ENCODE data around the gene APOA4. TPM values are rescaled to one million over a fixed set of nuclear protein-coding genes. Genes with fewer than 3 reads are reported as not detected.

Gene APOA4
- total and polyA plus RNA-seq, 11 donors: 0.86 TPM; not detected in 10

DNA sequence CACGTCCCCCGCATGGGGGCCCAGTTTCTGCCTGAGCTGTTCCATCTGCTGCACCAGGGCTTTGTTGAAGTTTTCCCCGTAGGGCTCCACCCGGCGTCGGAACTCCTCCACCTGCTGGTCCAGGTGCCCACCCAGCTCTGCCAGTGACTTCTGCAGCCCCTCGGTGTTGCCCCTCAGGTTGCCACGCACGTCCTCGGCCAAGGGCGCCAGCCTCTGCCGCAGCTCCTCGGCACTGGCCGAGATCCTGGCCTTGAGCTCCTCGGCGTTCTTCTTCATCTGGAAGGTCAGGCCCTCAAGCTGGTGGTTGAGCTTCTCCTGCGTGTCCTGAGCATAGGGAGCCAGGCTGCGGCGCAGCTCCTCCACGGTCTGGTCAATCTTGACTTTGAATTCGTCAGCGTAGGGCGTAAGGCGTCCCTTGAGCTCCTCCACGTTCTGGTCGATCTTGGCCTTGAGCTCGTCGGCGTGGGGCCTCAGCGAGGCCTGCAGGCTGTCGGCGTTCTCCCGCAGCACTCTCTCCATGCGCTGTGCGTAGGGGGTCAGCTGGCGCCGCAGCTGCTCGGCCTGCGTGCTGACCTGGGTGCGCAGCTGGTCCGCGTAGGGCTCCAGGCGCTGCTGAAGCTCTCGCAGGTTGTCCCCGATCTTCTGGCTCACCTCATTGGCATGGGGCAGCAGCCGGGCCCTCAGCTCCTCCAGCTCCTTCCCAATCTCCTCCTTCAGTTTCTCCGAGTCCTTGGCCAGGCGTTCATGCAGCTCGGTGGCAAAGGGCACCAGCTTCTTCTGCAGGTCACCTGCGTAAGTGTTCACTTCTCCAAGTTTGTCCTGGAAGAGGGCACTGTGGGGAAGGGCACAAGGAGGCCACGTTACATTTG, 1.8 kb downstream of the APOA4 start:
- no peak for TF ChIP-seq CTCF (IDR thresholded peaks at IDR 0.05)
- no peak for TF ChIP-seq POLR2A (IDR thresholded peaks at IDR 0.05)
- Histone ChIP-seq H3K9me3 (no peaks in the 10 kb centered on the region), H3K36me3 (no peaks in the 10 kb centered on the region), H3K4me3 (no peak overlapping the region), H3K4me1 (no peaks in the 10 kb centered on the region), H3K27ac (no peak overlapping the region), H3K27me3 (no peaks in the 10 kb centered on the region)
- intact Hi-C loops (cut with DNase I): no loop called here
- WGBS, 4 donors: 93 to 95% (median 95%) methylated on average over 31 to 51 of the region's 51 CpGs
- ATAC-seq (no peak), DNase-seq (no peak)

GRCh38 chr11:116819049-116819448, 4.1 kb downstream of the APOA4 start:
- intact Hi-C loops (cut with DNase I): no loop called here
- WGBS, 4 donors: 89 to 93% (median 91%) methylated on average over 7 to 9 of the region's 9 CpGs

GRCh38 chr11:116814502-116814901, 8.6 kb downstream of the APOA4 start:
- peak overlapping the region in 5 of 12 donors; percentile 8 to 61 (median 34) for H3K27ac ChIP-seq
- H3K9me3 ChIP-seq: peaks cover 0 to 4% (median 0%) of the 10 kb centered on the region in 12 donors
- peaks cover 0 to 14% (median 0%) of the 10 kb centered on the region in 12 donors for H3K4me1 ChIP-seq
- 51 to 72% (median 66%) methylated on average over 6 of the region's 6 CpGs for WGBS, 4 donors
- TF ChIP-seq POLR2A (IDR thresholded peaks at IDR 0.05) (no peak), CTCF (IDR thresholded peaks at IDR 0.05) (no peak)
- no peak overlapping the region for H3K4me3 ChIP-seq
- DNase-seq: no peak
- intact Hi-C loops (cut with DNase I): no loop called here
- peak in 1 of 4 donors; percentile 48 for ATAC-seq
- H3K27me3 ChIP-seq: no peaks in the 10 kb centered on the region
- H3K36me3 ChIP-seq: no peaks in the 10 kb centered on the region

More at GRCh38 chr11:116819049-116819448, 4.1 kb downstream of the APOA4 start:
- no peaks in the 10 kb centered on the region for H3K9me3 ChIP-seq
- H3K4me3 ChIP-seq: no peak overlapping the region
- H3K27ac ChIP-seq: no peak overlapping the region
- DNase-seq (no peak), ATAC-seq (no peak)
- H3K36me3 ChIP-seq: no peaks in the 10 kb centered on the region
- TF ChIP-seq POLR2A (IDR thresholded peaks at IDR 0.05): no peak
- TF ChIP-seq CTCF (IDR thresholded peaks at IDR 0.05): no peak
- H3K4me1 ChIP-seq: peaks cover 0 to 8% (median 0%) of the 10 kb centered on the region in 12 donors
- H3K27me3 ChIP-seq: no peaks in the 10 kb centered on the region

- Histone ChIP-seq H3K4me3 (no peak overlapping the region), H3K9me3 (peaks cover 0 to 4% (median 0%) of the 10 kb centered on the region in 12 donors), H3K27ac (peak overlapping the region in 5 of 12 donors; percentile 8 to 61 (median 34)), H3K27me3 (no peaks in the 10 kb centered on the region), H3K36me3 (no peaks in the 10 kb centered on the region), H3K4me1 (peaks cover 0 to 14% (median 0%) of the 10 kb centered on the region in 12 donors)
- intact Hi-C loops (cut with DNase I): no loop called here
- no peak for TF ChIP-seq CTCF (IDR thresholded peaks at IDR 0.05)
- no peak for TF ChIP-seq POLR2A (IDR thresholded peaks at IDR 0.05)
- peak; percentile 59 to 75 (median 68) for ATAC-seq
- DNase-seq: no peak
- WGBS, 4 donors: 35 to 63% (median 56%) methylated on average over 4 to 5 of the region's 5 CpGs
Observed at GRCh38 chr11:116813781-116814471, 9.2 kb downstream of the APOA4 start.
